OCI-LY3 (cell line): ENCODE results near the gene HLF.

Experiments used
- H2AFZ ChIP-seq: fragments of 200-600, 300-600 bp; shearing (Covaris generic); 2 replicates; pipeline ENCODE4 v1.6.0; 2014; ENCODE audit warnings: antibody characterized with exemption, low read depth, low read length
- H3K27ac ChIP-seq: fragments of 200-600, 300-600 bp; sonication (generic); 2 replicates; pipeline ENCODE4 v1.5.1; 2014; ENCODE audit warnings: mild to moderate bottlenecking, low read length, moderate library complexity, mixed read lengths
- H3K27me3 ChIP-seq: fragments of 200-600, 300-600 bp; sonication (generic); 2 replicates; pipeline ENCODE4 v1.6.1; 2014; ENCODE audit warnings: low read depth, low read length, mixed read lengths
- H3K36me3 ChIP-seq: fragments of 200-600, 300-600 bp; sonication (generic); replicated peaks from 2 replicates; pipeline ENCODE3; 2014; ENCODE audit warnings: low read depth, low read length, mixed read lengths
- H3K4me1 ChIP-seq: fragments of 300-600, 200-600 bp; sonication (generic); 2 replicates; pipeline ENCODE4 v1.6.1; 2014; ENCODE audit warnings: low read length, mixed read lengths
- H3K4me2 ChIP-seq: fragments of 200-600, 300-600 bp; sonication (generic); 2 replicates; pipeline ENCODE4 v1.6.1; 2014; ENCODE audit warnings: low read length, mixed read lengths
- H3K4me3 ChIP-seq: fragments of 300-600, 200-600 bp; sonication (generic); 2 replicates; pipeline ENCODE4 v1.5.1; 2014; ENCODE audit warnings: antibody characterized with exemption, mild to moderate bottlenecking, low read length, moderate library complexity
- H3K79me2 ChIP-seq: fragments of 300-600, 200-600 bp; shearing (Covaris generic); 2 replicates; pipeline ENCODE4 v1.6.1; 2014; ENCODE audit warnings: mild to moderate bottlenecking, low read length, mixed read lengths
- H3K9ac ChIP-seq: fragments of 300-600, 200-600 bp; shearing (Covaris generic); 2 replicates; pipeline ENCODE4 v1.6.0; 2014; ENCODE audit warnings: mild to moderate bottlenecking, low read length, moderate library complexity
- H3K9me3 ChIP-seq: fragments of 200-600, 300-600 bp; shearing (Covaris generic); 2 replicates; pipeline ENCODE4 v1.6.1; 2014; ENCODE audit warnings: low read length, mixed read lengths; ENCODE audit not compliant: insufficient read depth
- H4K20me1 ChIP-seq: fragments of 200-600, 300-600 bp; sonication (generic); 2 replicates; pipeline ENCODE4 v1.6.1; 2016; ENCODE audit warnings: low read length, mixed read lengths; ENCODE audit not compliant: insufficient read depth
- CTCF ChIP-seq: fragments of 200-600, 300-600 bp; sonication (generic); IDR thresholded peaks from 2 replicates; pipeline ENCODE4 v1.5.1; 2014; ENCODE audit warnings: antibody characterized with exemption, low read length, low read depth
- EZH2phosphoT487 ChIP-seq: fragments of 200-600 bp; shearing (Covaris generic); IDR thresholded peaks from 2 replicates; pipeline ENCODE4 v1.6.1; 2018; ENCODE audit warnings: antibody characterized with exemption, mixed run types, low read depth

The HLF gene

GRCh38 chr17:55271958-55272710 is 7.4 kb downstream of the HLF start:
- Histone ChIP-seq H2AFZ (no peak overlapping the region), H3K4me3 (no peak overlapping the region), H3K9me3 (no peaks in the 10 kb centered on the region), H3K4me1 (no peaks in the 10 kb centered on the region), H3K36me3 (peaks cover 7% of the 10 kb centered on the region), H3K79me2 (peaks cover 42% of the 10 kb centered on the region), H3K9ac (no peak overlapping the region), H3K4me2 (no peak overlapping the region), H3K27me3 (no peaks in the 10 kb centered on the region), H3K27ac (no peak overlapping the region), H4K20me1 (peaks cover 3% of the 10 kb centered on the region; the same call in 1 of the 2 replicates)
- no peak for TF ChIP-seq CTCF
- TF ChIP-seq EZH2phosphoT487, result no peak

DNA sequence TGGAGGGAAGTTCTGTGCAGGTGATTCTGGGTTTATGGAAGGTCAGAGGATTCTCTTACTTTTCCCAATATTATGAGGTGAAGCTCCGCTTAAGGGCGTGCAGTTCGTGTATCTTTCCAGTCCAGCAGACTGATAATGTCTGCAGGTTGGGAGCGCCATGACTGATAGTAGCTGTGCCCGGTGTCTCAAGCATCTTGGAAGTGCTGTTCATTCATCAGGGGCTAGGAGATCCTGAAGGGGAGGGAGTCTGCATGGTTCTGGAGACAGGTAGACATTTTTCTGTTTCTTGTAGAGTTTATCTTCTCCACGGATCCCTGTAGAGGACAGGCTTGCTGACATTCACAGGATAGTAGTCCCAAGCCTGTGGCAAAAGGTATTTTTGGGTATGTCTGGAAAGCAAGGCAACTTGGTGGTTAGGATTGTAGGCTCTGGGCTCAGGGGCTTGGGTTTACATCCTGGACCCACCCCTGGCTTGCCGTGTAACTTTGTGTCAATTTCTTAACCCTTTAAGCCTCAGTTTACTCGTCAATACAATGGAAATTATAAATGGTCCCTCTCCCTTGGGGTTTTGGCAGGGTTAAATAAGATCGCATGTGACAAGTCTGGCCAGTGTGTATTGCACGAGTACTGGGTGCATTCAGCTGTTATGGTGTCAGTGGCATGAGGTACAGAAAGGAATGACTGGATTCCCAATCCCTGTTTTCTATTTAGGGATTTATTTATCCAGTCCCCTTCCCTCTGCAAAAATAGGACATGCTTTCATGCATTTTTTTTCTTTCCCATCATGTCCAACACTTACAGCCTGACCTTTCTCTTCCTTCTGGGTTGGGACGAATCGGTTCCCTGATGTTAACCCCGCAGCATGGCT is 8.2 kb downstream of the HLF start:
- H3K9me3 ChIP-seq, result no peaks in the 10 kb centered on the region
- no peaks in the 10 kb centered on the region for H3K4me1 ChIP-seq
- no peak overlapping the region for H3K4me3 ChIP-seq
- H3K27ac ChIP-seq, result no peak overlapping the region
- H3K79me2 ChIP-seq, result peaks cover 50% of the 10 kb centered on the region
- peaks cover 3% of the 10 kb centered on the region; the same call in 1 of the 2 replicates for H4K20me1 ChIP-seq
- H2AFZ ChIP-seq, result no peak overlapping the region
- no peaks in the 10 kb centered on the region for H3K27me3 ChIP-seq
- no peak for TF ChIP-seq CTCF
- no peak for TF ChIP-seq EZH2phosphoT487
- H3K4me2 ChIP-seq, result no peak overlapping the region
- H3K9ac ChIP-seq, result no peak overlapping the region
- H3K36me3 ChIP-seq, result peaks cover 7% of the 10 kb centered on the region

DNA sequence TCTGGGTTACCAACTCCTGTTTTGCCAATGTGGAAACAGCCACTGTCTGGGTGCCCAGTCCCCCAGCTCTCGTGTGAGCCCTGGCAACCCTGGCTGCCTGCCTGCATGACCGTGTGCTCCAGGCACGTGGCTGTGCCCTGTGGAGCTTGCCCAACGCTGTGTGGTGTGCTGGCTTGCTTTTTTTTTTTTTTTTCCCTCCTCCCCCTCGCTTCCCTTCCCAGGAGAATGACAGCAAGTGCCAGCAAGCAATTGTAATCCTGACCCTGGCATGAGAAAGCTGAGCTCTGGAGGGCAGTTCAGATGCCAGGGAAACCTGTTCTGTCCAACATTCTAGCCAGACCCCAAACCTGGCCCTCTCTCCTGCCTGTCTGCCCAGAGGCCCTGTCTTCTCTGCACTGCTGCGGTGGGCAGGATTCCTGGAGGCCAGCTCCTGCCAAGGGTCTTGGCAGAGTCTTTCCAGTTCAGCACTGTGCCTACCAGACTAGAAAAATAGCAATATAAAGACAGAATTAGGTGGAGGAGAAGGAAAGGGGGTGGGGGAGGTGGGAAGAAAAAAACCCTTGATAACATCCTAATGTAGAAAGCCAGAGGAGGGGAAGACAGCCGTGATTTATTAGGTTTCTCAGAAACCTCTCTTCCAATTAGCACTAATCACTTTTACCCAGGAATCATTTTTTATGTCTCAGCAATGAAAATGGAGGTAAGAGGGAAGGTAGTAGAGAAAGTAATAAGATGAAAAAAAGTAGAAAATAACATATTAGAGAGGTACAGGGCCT is 9.0 kb downstream of the HLF start:
- Histone ChIP-seq H3K4me1 (peaks cover 3% of the 10 kb centered on the region; the same call in 1 of the 2 replicates), H3K9me3 (no peaks in the 10 kb centered on the region), H3K9ac (no peak overlapping the region), H4K20me1 (peaks cover 3% of the 10 kb centered on the region; the same call in 1 of the 2 replicates), H3K36me3 (peaks cover 7% of the 10 kb centered on the region), H2AFZ (no peak overlapping the region), H3K27me3 (no peaks in the 10 kb centered on the region), H3K4me2 (no peak overlapping the region), H3K27ac (no peak overlapping the region), H3K4me3 (no peak overlapping the region), H3K79me2 (peaks cover 52% of the 10 kb centered on the region)
- no peak for TF ChIP-seq EZH2phosphoT487
- TF ChIP-seq CTCF, result no peak
